Adrenal gland (tissue), 5 donors: ENCODE measurements around the gene GNAO1.

Experiments used
- POLR2A ChIP-seq, 2 donors: fragments of 450-650 bp; IDR thresholded peaks; one replicate each; pipeline ENCODE4 v1.6.1; 2017; ENCODE audit warnings: antibody characterized with exemption in 2 of 2, mild to moderate bottlenecking in 2 of 2, moderate library complexity in 1 of 2
- TF ChIP-seq, protein P1 (sequence below), 6 experiments: fragments of 450-650 bp in 4 of 6; fragments of 200-600 bp in 2 of 6; sonication (generic) in 1 of 6; IDR thresholded peaks; 1 replicate in 5 of 6; 2 replicates in 1 of 6; pipeline versions ENCODE4 v1.5.1 to v1.8.0; 2016 to 2021; ENCODE audit warnings: antibody characterized with exemption in 6 of 6, mild to moderate bottlenecking in 2 of 6, moderate library complexity in 1 of 6
- donor health status: DM: no; HTN: no; CAD: no.

DNA sequence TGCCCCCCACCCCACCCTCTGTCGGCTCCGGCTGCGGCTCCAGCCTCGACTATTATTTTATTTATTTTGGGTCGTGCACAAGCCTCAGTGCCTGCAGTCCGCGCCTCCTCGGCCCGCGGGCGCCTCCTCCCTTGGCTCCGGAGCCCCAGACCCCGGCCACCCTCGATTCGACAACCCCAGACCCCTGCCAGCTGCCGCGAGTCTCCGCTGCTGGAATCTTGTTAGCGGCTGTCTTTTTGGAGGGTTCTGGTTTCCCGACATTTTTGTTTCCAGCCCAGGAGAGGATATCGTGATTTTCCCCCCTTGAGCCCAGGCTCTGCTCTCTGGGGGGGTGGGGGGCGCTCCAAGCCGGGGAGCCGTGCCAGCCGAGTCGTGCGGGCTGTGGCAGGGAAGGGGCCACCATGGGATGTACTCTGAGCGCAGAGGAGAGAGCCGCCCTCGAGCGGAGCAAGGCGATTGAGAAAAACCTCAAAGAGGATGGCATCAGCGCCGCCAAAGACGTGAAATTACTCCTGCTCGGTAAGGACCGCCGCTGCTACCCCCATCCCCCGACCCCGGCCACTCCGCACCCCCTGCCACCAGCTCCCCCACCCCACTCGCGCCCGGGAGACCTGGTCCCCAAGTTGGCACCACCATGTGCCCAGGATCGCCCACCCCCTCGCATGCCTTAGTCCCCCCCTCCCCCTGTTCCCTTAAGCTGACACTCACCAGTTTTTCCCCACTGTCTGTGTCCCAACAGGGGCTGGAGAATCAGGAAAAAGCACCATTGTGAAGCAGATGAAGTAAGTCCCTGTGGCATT, 746 bp downstream of the GNAO1 start:
- TF ChIP-seq, protein P1, sequence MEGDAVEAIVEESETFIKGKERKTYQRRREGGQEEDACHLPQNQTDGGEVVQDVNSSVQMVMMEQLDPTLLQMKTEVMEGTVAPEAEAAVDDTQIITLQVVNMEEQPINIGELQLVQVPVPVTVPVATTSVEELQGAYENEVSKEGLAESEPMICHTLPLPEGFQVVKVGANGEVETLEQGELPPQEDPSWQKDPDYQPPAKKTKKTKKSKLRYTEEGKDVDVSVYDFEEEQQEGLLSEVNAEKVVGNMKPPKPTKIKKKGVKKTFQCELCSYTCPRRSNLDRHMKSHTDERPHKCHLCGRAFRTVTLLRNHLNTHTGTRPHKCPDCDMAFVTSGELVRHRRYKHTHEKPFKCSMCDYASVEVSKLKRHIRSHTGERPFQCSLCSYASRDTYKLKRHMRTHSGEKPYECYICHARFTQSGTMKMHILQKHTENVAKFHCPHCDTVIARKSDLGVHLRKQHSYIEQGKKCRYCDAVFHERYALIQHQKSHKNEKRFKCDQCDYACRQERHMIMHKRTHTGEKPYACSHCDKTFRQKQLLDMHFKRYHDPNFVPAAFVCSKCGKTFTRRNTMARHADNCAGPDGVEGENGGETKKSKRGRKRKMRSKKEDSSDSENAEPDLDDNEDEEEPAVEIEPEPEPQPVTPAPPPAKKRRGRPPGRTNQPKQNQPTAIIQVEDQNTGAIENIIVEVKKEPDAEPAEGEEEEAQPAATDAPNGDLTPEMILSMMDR (IDR thresholded peaks at IDR 0.05): no peak
- no peak for TF ChIP-seq POLR2A (IDR thresholded peaks at IDR 0.05)
